Forelimb muscle (tissue), 1 donor: ENCODE data around the gene RRM2. TPM values are rescaled to one million over a fixed set of nuclear protein-coding genes. Genes with fewer than 3 reads are reported as not detected.

Experiments
- DNase-seq: peaks from one replicate; pipeline ENCODE4 v3.0.0-alpha.2; 2013; ENCODE audit warnings: low read depth
- polyA plus RNA-seq: library from polyadenylated mRNA; unstranded; fragments of 120-200 nt; gene quantifications from one replicate; pipeline ENCODE4 v1.2.1, GENCODE V29; 2013; ENCODE audit not compliant: insufficient read length

Gene RRM2
- polyA plus RNA-seq, 1 donor = 26.8 TPM

- DNase-seq = no peak
Observed at GRCh38 chr2:10157293-10157692, 34.8 kb downstream of the RRM2 start.

GRCh38 chr2:10158681-10159080 lies 36.1 kb downstream of the RRM2 start:
- DNase-seq = no peak

- no peak for DNase-seq
Observed at GRCh38 chr2:10159086-10159485, 36.5 kb downstream of the RRM2 start.

GRCh38 chr2:10159581-10160131 lies 37.1 kb downstream of the RRM2 start:
- DNase-seq = no peak

DNA sequence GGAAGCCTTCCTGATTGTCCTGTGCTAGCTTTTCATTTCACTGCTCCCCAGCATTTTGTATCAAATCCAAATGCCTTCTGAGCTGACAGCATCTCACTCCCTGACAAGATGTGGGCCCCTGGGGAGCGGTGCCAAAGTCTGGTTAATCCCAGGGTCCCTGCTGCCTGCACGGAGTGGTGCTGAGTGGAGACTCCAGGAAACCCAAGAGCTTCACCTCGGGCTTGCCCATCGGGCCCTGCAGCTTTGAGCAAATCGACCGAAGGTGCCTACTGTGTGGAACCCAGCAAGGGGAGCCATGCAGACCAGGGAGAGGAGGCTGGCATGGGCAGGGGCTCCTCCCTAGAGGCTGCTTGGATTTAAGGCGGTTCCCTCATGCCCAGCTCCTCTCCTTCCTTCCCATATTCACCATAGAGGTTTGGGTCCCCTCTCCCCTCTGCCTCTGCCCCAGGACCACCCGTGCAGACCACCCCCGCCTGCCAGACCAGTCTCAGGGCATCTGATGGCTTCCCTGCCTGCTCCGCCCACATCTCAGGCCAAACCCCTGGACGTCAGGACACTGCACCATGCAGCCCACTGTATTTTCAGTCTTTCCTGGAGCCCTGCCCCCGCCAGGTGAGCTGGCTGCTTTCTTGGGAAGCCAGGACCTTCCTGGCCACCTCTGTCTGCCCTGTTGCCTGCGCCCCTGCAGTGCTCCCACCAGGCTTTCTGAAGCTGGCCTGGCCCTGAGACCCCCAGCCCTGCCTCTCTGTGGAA lies 37.8 kb downstream of the RRM2 start:
- DNase-seq = no peak

- DNase-seq = no peak
Observed at GRCh38 chr2:10161206-10161931, 38.8 kb downstream of the RRM2 start.

DNA sequence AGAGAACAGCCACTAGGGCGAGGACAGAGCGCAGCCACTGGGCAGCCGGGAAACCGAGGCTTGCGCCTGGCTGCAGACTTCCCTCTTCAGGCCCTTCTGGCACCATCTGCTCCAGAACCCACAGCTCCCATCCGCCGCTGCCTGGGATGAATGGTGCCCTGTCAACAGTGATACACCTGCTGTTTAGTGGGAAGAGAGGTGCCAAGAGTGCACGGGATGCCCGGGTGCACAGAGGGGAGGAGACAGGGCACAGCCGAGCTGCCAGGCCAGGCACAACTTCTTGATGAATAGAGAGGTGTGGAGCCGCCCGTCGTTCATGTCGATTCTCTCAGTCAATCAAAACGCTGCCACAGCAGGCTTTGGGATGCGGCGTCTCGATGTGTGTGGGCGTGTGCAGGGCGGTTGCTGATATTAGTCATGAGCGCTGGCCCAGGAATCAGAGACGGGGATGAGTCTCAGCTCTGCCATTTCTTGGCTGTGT lies 39.5 kb downstream of the RRM2 start:
- DNase-seq = no peak

- no peak for DNase-seq
Observed at GRCh38 chr2:10162586-10163497, 40.3 kb downstream of the RRM2 start.

- no peak for DNase-seq
Observed at GRCh38 chr2:10163498-10164486, 41.3 kb downstream of the RRM2 start.

- no peak for DNase-seq
Observed at GRCh38 chr2:10164601-10165000, 42.1 kb downstream of the RRM2 start.

GRCh38 chr2:10165282-10165681 lies 42.7 kb downstream of the RRM2 start:
- DNase-seq = no peak

- DNase-seq = no peak
Observed at GRCh38 chr2:10165861-10166675, 43.5 kb downstream of the RRM2 start.

GRCh38 chr2:10166676-10167292 lies 44.2 kb downstream of the RRM2 start:
- no peak for DNase-seq

DNA sequence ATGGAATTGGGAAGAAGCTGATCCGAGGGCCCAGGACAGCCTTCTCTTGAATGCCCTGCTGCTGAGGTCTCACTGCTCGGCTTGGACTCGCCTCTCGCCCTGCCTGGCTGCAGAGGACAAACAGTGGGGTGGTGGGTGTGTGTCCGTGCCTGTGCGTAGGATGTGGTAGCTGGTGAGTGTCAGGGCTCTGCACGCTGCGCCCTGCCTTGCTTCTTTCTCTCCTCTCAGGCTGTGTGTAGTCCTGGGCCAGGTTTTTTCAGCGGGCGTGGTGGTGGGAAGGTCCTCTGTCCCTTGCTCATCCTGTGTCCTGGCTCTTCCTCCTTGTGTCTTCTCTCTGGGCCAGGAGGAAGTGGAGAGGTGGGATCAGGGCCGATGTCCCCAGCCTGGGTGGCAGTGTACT lies 44.8 kb downstream of the RRM2 start:
- DNase-seq = no peak

GRCh38 chr2:10168221-10168620 lies 45.7 kb downstream of the RRM2 start:
- DNase-seq = no peak

GRCh38 chr2:10169053-10169578 lies 46.6 kb downstream of the RRM2 start:
- DNase-seq = no peak

- no peak for DNase-seq
Observed at GRCh38 chr2:10169581-10169980, 47.0 kb downstream of the RRM2 start.

GRCh38 chr2:10170256-10170655 lies 47.7 kb downstream of the RRM2 start:
- no peak for DNase-seq
